Astrocyte of the cerebellum (primary cell): ENCODE data around the gene GEMIN7.

ENCODE experiments used
- DNase-seq: peaks from one replicate; pipeline ENCODE4 v3.0.0-alpha.2; 2011; ENCODE audit warnings: low read depth
- H3K4me3 ChIP-seq: 2 replicates; pipeline ENCODE4 v1.5.1; 2011; ENCODE audit warnings: mild to moderate bottlenecking, low read depth, low read length, moderate library complexity
- CTCF ChIP-seq: IDR thresholded peaks from 2 replicates; pipeline ENCODE4 v1.5.1; 2012; ENCODE audit warnings: low read length, low read depth, moderate library complexity, mild to moderate bottlenecking; ENCODE audit errors: missing control alignments
- in situ Hi-C: cut with HindIII; loops from 2 replicates; pipeline ENCODE4 v1.10.0; 2017; ENCODE audit warnings: low sequenced_read_pairs

The GEMIN7 gene

GRCh38 chr19:45125975-45126493 lies 47.0 kb downstream of the GEMIN7 start:
- in situ Hi-C loops: no loop called here
- H3K4me3 ChIP-seq: no peak overlapping the region
- peak; percentile 16 for DNase-seq
- TF ChIP-seq CTCF: peak; percentile 80

GRCh38 chr19:45126654-45127053 lies 47.6 kb downstream of the GEMIN7 start:
- in situ Hi-C loops: no loop called here
- DNase-seq: no peak
- no peak overlapping the region for H3K4me3 ChIP-seq
- no peak for TF ChIP-seq CTCF

GRCh38 chr19:45128146-45128545 lies 49.1 kb downstream of the GEMIN7 start:
- in situ Hi-C loops: no loop called here
- no peak for DNase-seq
- no peak for TF ChIP-seq CTCF
- H3K4me3 ChIP-seq: no peak overlapping the region

GRCh38 chr19:45128806-45129205 lies 49.7 kb downstream of the GEMIN7 start:
- no peak overlapping the region for H3K4me3 ChIP-seq
- no peak for TF ChIP-seq CTCF
- no peak for DNase-seq
- in situ Hi-C loops: no loop called here

GRCh38 chr19:45130236-45130635 lies 51.2 kb downstream of the GEMIN7 start:
- in situ Hi-C loops: no loop called here
- no peak for TF ChIP-seq CTCF
- H3K4me3 ChIP-seq: no peak overlapping the region
- no peak for DNase-seq

GRCh38 chr19:45130888-45131615 lies 52.0 kb downstream of the GEMIN7 start:
- in situ Hi-C loops: no loop called here
- no peak for TF ChIP-seq CTCF
- H3K4me3 ChIP-seq: no peak overlapping the region
- DNase-seq: no peak
